GM10248 (cell line): ENCODE data around the gene ST3GAL2.
"Not testable (repeated sequence)": the region's sequence is repeated elsewhere in the genome, so short reads cannot be mapped to it uniquely, and the experiment has no call there.

Experiments
- CTCF ChIA-PET: fragments of 300-600 bp; sonication (Branson Sonifier 250); formaldehyde crosslinking; extraction: SDS; loops from one replicate; lab custom pipeline; 2021; ENCODE audit warnings: antibody characterized with exemption; lab: Yijun Ruan, JAX
- POLR2A ChIA-PET: fragments of 350-650 bp; sonication (Branson Sonifier 250); formaldehyde crosslinking; extraction: SDS; loops from one replicate; lab custom pipeline; 2020; ENCODE audit warnings: antibody characterized with exemption; lab: Yijun Ruan, JAX
- DNase-seq: peaks from one replicate; pipeline ENCODE4 v3.0.0; 2012; ENCODE audit errors: extremely low spot score
- TF ChIP-seq, protein P1 (sequence below): IDR thresholded peaks from 2 replicates; pipeline ENCODE4 v1.5.1; 2012; ENCODE audit warnings: mild to moderate bottlenecking, low read depth; ENCODE audit errors: extremely low read depth, missing control alignments, control extremely low read depth

ST3GAL2 gene

DNA sequence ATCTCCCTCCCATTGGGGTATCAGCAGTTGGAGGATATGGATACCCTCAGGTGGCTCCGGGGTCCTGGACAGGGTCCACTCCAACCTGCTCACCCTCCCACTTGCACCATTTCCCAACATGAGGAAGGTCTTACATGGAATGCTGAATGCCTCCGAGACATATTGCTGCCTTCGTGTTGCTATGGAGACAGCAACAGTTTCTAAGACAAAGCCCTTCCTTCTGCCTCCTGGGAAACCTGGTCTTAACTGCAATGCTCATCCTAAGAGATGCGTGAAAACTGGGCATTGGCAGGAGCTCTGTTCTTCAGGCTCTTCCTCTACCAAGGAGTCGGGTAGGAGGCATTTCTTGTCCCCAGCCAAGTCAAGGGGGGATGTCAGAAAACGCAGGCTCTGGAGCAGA lies 45.2 kb downstream of the ST3GAL2 start:
- ChIA-PET CTCF (interaction anchor here (0.8 to 2.5 kb wide), 20 partner anchors 8 to 294 kb away, joined by 3 to 13 read pairs (median 4); partner anchors contain the start of gene FCSK), POLR2A (no interaction called here)
- TF ChIP-seq, protein P1, sequence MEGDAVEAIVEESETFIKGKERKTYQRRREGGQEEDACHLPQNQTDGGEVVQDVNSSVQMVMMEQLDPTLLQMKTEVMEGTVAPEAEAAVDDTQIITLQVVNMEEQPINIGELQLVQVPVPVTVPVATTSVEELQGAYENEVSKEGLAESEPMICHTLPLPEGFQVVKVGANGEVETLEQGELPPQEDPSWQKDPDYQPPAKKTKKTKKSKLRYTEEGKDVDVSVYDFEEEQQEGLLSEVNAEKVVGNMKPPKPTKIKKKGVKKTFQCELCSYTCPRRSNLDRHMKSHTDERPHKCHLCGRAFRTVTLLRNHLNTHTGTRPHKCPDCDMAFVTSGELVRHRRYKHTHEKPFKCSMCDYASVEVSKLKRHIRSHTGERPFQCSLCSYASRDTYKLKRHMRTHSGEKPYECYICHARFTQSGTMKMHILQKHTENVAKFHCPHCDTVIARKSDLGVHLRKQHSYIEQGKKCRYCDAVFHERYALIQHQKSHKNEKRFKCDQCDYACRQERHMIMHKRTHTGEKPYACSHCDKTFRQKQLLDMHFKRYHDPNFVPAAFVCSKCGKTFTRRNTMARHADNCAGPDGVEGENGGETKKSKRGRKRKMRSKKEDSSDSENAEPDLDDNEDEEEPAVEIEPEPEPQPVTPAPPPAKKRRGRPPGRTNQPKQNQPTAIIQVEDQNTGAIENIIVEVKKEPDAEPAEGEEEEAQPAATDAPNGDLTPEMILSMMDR = no peak
- DNase-seq = no peak

DNA sequence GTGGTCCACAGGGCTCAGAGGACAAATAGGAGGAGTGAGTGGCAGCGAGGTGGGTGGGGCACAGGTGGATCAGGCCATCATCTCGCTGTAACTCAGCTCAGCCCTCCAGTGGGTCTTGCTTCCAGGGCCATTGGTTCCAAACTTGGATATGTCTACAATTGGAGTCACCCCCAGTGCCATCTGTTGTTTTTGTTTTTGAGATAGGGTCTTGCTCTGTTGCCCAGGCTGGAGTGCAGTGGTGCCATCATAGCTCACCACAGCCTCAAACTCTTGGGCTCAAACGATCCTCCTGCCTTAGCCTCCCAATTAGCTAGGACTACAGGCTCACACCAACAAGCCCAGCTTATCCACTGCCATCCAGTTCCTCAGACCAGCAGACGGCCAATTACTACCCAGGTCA lies 46.3 kb downstream of the ST3GAL2 start:
- TF ChIP-seq, protein P1 = no peak
- ChIA-PET CTCF (interaction anchor here (1.0 to 4.5 kb wide), 7 partner anchors 9 to 261 kb away, joined by 3 to 24 read pairs (median 4); no protein-coding TSS in a partner anchor), POLR2A (no interaction called here)
- no peak for DNase-seq

DNA sequence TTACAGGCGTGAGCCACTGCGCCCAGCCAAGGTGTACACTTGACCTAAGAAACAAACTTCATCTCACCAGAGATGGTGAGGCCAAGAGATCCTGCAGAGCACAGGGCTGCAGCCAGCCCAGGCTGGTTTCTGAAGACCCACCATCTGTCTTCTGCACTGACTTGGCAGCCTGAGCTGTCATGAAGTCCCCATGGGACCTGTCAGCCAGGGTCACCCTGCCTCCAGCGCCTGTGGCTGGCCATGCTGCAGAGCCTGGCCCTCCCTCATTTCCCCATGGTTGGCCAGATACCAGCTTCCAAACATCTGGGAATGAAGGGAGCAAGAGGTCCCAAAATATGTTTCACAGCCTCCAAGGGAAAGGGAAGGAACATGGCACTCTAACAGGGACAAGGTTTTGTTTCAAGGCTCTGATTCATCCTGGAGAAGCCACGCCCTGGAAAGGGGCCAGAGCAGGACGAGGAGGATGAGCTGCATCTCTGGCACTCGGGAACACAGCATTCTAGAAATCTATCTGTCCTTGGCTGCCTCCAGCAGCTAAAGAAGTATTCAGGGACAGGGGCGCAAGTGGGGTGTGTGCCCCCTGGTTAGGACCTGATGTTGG lies 46.9 kb downstream of the ST3GAL2 start:
- ChIA-PET POLR2A (interaction anchor here (1.2 kb wide), 1 partner anchor 11 kb away, joined by 3 read pairs; no protein-coding TSS in a partner anchor), CTCF (interaction anchor here (0.9 to 4.5 kb wide), 7 partner anchors 10 to 262 kb away, joined by 3 to 24 read pairs (median 3); no protein-coding TSS in a partner anchor)
- TF ChIP-seq, protein P1 = no peak
- DNase-seq = no peak

DNA sequence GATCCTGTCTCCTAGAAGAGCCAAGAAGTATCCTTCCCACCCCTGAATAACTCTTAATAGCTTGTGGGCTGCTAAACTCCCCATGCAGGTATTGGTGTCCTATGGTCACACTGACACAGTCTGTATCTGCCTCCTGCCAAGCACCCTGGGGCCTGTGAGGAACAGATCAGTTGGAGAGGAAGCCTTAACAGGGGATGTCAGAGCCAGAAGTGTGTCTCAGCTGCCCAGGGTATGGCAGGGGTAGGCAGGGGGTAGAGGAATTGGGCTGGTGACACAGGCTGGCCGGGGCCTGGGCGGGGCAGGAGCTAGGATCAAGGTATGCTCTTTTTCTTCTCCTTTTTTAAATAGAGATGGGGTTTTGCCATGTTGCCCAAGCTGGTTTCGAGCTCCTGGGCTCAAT lies 47.5 kb downstream of the ST3GAL2 start:
- TF ChIP-seq, protein P1 = no peak
- CTCF ChIA-PET = interaction anchor here (0.9 to 4.5 kb wide), 2 partner anchors 11 to 40 kb away, joined by 3 to 24 read pairs; no protein-coding TSS in a partner anchor
- POLR2A ChIA-PET = interaction anchor here (1.2 kb wide), 1 partner anchor 10 kb away, joined by 3 read pairs; no protein-coding TSS in a partner anchor
- no peak for DNase-seq

DNA sequence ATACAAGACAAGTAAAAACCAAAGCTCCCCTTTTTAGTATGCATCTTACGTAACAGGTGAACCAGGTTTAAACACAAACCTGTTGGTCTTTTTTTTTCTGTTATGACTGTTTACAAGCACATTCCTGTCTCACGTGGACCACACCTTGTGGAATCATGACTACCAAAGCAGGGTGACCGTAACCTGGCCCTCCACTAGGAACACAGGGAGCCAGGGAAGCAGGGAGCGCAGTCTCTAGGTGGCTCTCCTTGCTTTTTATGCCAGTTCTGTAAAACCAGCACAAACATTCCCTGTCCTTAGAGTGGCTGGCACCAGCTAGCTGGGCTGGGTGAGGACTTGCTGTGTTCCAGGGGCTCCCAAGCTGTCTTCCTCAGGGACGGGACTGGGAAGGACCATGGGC lies 48.1 kb downstream of the ST3GAL2 start:
- ChIA-PET POLR2A (interaction anchor here (1.2 kb wide), 1 partner anchor 9 kb away, joined by 3 read pairs; no protein-coding TSS in a partner anchor), CTCF (interaction anchor here (0.9 to 4.5 kb wide), 2 partner anchors 10 to 18 kb away, joined by 3 to 24 read pairs; no protein-coding TSS in a partner anchor)
- DNase-seq = no peak

DNA sequence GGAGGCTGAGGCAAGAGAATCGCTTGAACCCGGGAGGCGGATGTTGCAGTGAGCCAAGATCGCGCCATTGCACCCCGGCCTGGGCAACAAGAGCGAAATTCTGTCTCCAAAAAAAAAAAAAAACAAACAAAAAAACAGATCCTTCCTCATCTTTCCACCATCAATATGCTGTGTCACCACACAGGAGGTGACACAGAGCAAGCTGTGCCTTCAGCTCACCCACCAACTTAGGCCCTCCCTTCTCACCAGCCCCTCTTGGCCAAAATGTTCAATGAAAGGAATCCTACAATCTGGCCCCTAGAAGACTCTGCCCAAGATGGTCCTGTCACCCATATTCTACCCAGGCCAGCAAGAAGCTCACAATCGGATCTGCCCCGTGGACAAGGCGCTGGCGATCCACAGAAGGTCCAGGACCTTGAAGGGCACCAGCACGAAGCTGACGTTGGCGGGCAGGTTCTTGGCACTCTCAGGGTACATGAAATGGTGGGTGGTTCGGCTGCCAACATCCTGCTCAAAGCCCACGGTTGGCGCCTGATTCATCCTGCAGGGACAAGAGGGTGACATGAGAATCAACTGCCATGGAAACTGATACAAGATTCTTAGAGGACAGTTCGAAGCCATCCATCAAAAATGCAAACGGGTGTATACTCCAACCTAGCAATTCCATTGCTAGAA lies 50.8 kb downstream of the ST3GAL2 start:
- CTCF ChIA-PET = interaction anchor here (1.4 kb wide), 1 partner anchor 29 kb away, joined by 3 read pairs; no protein-coding TSS in a partner anchor
- TF ChIP-seq, protein P1 = no peak
- POLR2A ChIA-PET = no interaction called here
- no peak for DNase-seq

More for the DNA sequence above, 48.1 kb downstream of the ST3GAL2 start:
- TF ChIP-seq, protein P1 = no peak

DNA sequence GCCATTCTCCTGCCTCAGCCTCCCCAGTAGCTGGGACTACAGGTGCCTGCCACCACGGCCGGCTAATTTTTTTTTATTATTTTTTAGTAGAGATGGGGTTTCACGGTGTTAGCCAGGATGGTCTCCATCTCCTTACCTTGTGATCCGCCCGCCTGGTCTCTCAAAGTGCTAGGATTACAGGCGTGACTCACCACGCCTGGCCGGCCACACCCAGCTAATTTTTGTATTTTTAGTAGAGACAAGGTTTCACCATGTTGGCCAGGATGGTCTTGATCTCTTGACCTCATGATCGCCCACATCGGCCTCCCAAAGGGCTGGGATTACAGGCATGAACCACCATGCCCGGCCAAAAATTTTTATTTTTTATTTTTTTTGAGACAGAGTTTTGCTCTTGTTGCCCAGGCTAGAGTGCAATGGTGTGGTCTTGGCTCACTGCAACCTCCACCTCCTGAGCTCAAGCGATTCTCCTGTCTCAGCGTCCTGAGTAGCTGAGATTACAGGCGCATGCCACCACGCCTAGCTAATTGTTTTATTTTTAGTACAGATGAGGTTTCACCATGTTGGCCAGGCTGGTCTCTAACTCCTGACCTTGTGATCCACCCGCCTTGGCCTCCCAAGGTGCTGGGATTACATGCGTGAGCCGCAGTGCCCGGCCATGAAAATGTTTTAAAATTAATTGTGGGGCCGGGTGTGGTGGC lies 52.5 kb downstream of the ST3GAL2 start:
- POLR2A ChIA-PET, DNase-seq, CTCF ChIA-PET: not testable (repeated sequence)
